Measurements from ENCODE around the gene LRRK1.

DNA sequence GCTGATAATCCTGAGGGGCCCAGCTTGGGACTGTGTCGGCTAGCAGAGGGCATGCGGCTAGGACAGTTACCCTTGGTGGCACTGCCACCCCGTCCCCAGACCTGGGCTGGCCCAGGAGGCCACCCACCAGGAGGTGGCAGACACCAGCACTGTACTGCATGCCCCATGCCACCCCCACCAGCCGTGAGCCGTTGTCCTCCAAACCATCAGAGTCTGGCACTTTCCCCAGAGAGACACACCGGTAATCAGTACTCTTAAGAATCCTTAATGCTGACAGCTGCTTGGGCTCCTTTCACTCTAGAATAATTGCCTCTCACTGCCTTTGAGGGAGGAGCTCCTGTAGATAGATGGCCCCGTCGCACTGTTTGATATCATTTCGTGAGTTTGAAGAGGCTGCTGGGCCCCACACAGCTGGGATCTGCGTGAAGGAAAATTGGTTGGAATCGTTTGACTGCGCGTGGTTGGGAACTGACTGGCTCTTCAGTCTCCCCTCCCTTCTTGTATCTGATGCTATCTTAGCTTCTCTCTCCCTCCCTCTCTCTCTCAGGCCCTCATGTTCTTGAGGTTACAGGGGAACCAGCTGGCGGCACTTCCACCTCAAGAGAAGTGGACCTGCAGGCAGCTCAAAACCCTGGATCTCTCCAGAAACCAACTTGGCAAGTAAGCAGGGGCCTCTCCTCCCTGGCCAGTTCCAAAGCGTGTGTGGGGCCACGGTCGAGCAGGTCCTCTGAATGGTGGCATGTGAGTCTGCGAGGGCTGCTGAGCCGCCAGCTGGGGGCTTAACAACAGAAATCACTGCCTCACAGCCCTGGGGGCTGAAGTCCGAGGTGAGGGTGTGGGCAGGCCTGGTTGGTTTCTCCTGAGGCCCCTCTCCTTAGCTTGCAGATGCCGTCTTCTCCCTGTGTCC lies 94.9 kb downstream of the LRRK1 start:
- TF ChIP-seq EZH2phosphoT487 (IDR thresholded peaks at IDR 0.05; ENCODE audit: insufficient read depth, low read depth) (no peak), EZH2 (IDR thresholded peaks at IDR 0.05; ENCODE audit: insufficient read depth, poor library complexity, severe bottlenecking) (no peak)
